Left colon (tissue), 2 donors: ENCODE data around the gene MICAL3. TPM values are rescaled to one million over a fixed set of nuclear protein-coding genes. Genes with fewer than 3 reads are reported as not detected.

Experiments used
- ATAC-seq: fragments of 200-7000 bp; cut with Tn5 transposase; one replicate; pipeline ENCODE4 v1.9.1; 2020; ENCODE audit warnings: mild to moderate bottlenecking, moderate library complexity
- DNase-seq, 2 donors: peaks; one replicate each; pipeline ENCODE4 v3.0.0-alpha.2; 2020
- intact Hi-C, 2 donors: fragments of 100-400 bp; cut with DNase I in 1 of 2; cut with micrococcal nuclease in 1 of 2; formaldehyde crosslinking; loops; one replicate each; pipeline versions ENCODE4 v1.11.2 to v1.14.0; 2022; cut with DNase I, micrococcal nuclease
- microRNA-seq, 2 donors: library from miRNA; unstranded; fragments of <30 nt; microRNA quantifications; one replicate each; pipeline versions ENCODE4 v1.1.0 to v1.2.0, GENCODE V29; 2020
- total RNA-seq, 2 donors: library from RNA; stranded (reverse); fragmentation: NEBNext Ultra II Directional; extraction: Animal tissue kit (Norgen Biotek cat#: 25700); gene quantifications; one replicate each; pipeline ENCODE4 v1.2.1, GENCODE V29; 2021
- donor health status: DM: no; HTN: no; CAD: no.
- donor health status: DM: yes; HTN: yes; CAD: no.

MICAL3 gene
- total RNA-seq, 2 donors from 2014 or later: 93.6 to 114 TPM

GRCh38 chr22:17738386-17739128 is 285.8 kb downstream of the MICAL3 start:
- no peak for ATAC-seq
- DNase-seq: no peak
- intact Hi-C loops: no loop called here

Small RNA genes within 50 kb of the gene (microRNA-seq; reads per million reads assigned to microRNA genes)
- gene MIR3198-1: 0 reads per million in 2 donors
- gene MIR648: 0 reads per million in 2 donors

Other genes with a start within 250 kb of the MICAL3 start
- 100 to 1,000 TPM; 128 to 196 TPM for gene PEX26, start 53.4 kb upstream of the MICAL3 start, total RNA-seq
- gene TUBA8, start 86.2 kb upstream of the MICAL3 start, total RNA-seq: 1 to 10 TPM; 2.5 to 2.7 TPM
- 1 to 10 TPM; 3.7 to 6.6 TPM for gene USP18, start 125.6 kb upstream of the MICAL3 start, total RNA-seq